Head of caudate nucleus (tissue), 42 donors: Measurements from ENCODE around the gene KANK4.
A peak's percentile ranks its signal among the peaks of the same experiment; 100 is the strongest.
"Not testable (repeated sequence)": the region's sequence is repeated elsewhere in the genome, so short reads cannot be mapped to it uniquely, and the experiment has no call there.

Experiments used
- DNase-seq, 42 donors: peaks; one replicate each; pipeline versions ENCODE4 v3.0.0 to v3.0.0-alpha.2; 2020 to 2021; ENCODE audit warnings: mixed read lengths in 7 of 42
- intact Hi-C: fragments of 100-400 bp; cut with DNase I; formaldehyde crosslinking; loops from one replicate; pipeline ENCODE4 v1.15.0; 2022

Gene KANK4

DNA sequence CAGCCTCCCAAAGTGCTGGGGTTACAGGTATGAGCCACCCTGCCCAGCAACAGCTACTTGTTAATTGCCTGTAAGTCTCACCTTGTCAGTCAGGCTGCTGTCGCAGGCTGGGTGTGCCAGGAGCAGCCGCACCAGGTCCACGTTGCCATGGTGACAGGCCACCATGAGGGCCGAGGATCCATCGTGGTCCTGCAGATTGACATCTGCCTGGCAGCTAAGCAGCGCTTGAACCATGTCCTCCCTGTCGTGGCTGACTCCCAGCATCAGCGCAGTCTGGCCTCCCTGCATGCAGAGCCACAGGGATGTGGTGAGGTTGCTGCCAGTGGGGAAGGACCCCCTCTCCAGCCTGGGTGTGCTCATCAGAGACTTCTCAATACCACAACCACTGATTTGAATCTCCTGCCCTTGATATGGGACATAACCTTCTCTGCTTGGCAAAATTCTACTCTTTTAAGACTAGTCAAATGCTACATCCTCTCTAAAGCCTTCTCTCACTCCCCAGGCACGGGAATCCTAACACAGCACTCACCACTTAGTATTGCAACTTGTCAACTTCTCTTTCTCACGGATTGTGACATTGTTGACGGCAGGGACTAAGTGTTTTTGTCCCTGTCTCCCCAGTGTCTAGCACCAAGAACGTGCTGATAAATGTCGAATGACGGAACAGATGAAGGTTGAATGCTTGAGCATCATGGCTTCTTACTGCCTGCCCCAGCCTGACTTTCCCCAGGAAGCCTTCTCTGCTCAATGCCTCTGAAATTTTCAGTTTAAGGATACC is 71.7 kb downstream of the KANK4 start:
- intact Hi-C loops: no loop called here
- peak in 4 of 42 donors; percentile 3 to 40 (median 6) for DNase-seq

- DNase-seq: no peak
- intact Hi-C loops: no loop called here
Observed at GRCh38 chr1:62245201-62245600, 74.0 kb downstream of the KANK4 start.

GRCh38 chr1:62244380-62244779 is 74.9 kb downstream of the KANK4 start:
- DNase-seq, intact Hi-C loops: not testable (repeated sequence)

DNA sequence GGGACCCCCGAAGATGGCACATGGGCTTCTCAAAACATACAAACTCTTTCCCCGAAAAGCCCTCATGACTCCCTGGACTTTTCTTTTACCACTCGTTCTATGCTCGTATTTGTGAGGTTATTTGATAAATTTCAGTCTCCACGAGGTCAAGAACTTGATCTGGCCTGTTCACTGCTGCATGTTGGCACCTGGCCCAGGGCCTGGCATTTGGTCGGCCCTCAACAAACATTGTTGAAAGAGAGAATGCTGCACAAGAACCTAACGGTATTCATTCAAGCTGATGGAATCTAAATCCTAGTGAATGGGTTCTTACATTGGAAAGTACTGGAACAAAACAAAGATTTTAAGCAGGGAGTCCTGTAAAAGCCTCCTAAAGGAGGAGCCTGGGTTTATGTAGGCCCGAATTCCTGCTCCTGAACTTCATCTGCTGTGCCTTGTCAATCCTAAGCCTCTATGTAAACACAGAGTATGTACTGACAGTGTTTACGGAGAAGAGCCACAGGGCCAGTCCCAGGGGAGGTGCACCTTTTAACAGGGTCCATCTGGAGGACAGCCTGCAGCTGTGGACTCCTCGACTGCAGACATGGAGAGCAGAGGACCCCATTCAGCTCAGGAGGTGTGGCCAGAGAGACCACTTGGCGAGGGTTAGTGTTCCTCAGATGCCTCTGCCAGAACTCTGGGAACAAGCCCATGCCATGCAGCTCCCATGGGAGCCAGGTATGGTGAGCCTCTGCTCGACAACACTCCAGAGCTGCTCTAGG is 77.7 kb downstream of the KANK4 start:
- intact Hi-C loops: no loop called here
- DNase-seq: no peak

DNA sequence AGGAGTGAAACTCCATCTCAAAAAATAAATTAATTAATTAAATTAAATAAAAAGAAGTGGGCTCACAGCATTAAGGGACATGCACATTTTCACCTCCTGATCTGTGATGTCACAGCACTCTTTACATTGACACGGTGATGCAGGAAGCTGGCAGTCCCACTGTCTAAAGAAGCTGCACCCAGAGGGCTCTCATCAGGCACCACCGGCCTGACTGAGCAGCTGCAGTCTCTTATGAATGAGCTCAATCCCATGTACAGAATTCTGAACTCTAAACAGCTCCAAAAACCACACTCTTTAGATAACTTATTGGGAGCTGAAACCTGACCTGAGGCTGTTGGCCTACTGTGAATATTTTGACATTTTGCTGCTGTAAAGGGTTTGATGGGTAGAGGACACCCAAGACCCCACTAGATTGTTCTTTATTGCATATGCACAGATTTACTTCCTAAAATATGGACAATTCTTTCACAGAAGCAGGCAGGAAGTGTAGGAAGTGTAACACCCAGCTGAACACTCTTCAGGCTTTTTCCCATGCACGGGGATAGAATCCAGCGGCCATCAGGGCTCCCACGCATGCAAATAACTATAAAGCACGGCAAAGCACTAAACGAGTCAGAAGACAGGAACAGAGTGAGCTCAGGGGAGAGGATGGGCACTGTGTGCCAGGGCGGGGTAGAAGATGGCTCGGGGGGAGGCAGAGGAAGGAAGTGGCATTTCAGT is 78.4 kb downstream of the KANK4 start:
- no peak for DNase-seq
- intact Hi-C loops: no loop called here

DNA sequence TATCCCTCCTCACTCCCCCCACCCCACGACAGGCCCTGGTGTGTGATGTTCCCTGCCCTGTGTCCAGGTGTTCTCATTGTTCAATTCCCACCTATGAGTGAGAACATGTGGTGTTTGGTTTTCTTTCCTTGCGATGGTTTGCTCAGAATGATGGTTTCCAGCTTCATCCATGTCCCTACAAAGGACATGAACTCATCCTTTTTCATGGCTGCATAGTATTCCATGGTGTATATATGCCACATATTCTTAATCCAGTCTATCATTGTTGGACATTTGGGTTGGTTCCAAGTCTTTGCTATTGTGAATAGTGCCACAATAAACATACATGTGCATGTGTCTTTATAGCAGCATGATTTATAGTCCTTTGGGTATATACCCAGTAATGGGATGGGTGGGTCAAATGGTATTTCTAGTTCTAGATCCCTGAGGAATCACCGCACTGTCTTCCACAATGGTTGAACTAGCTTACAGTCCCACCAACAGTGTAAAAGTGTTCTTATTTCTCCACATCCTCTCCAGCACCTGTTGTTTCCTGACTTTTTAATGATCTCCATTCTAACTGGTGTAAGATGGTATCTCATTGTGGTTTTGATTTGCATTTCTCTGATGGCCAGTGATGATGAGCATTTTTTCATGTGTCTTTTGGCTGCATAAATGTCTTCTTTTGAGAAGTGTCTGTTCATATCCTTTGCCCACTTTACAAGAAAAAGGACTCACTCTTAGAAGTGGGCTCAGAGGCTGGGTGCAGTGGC is 79.4 kb downstream of the KANK4 start:
- intact Hi-C loops, DNase-seq: not testable (repeated sequence)

DNA sequence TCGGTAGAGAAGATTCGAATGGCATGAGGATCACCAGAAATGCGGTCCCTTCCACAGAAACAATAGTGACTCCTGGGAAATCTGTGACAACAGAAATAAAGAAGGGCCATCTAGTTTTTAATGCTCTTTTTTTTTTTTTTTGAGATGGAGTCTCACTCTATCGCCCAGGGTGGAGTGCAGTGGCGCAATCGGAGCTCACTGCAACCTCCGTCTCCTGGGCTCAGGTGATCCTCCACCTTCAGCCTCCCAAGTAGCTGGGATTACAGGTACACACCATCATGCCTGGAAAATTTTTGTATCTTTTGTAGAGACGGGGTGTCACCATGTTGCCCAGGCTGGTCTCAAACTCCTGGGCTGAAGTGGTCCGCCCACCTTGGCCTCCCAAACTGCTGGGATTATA is 80.7 kb downstream of the KANK4 start:
- intact Hi-C loops: no loop called here
- no peak for DNase-seq

DNA sequence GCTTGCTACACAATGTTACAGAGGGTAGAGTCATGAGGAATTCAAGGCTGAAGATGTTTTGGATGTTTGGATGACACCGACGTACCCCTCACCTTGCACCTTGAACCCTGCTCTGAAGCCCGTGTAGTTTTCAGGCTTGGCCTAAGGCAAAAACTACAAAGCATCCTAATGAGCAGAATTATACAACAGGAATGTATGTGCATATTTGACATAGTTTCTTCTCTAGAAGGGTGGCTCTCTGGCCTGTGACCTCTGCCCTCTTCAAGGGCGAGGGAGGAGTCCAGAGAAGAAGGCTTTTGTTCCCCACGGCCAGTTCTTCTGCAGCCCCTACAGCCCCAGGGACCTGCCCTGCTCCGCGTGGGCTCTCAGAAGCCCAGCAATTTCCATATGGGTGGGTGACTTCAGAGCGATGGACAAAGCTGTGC is 81.3 kb downstream of the KANK4 start:
- DNase-seq: no peak
- intact Hi-C loops: no loop called here

DNA sequence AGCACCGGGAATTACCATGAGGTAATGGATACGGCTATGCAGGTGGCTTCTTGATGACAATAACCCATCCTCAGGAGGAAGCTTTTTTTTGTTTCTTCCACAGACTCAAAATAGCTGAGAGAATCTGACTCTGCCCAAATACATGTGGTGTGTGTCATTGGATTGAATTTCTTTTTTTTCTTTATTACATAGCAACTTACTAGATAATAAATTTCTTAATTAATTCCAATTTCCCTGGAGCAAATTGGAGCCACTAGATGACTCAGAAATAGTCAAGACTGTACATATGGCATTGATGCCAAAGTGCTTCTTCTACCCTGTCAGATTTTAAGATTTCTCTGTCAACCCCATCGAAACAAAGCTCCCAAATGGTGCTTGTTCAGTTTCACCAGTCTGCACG is 81.9 kb downstream of the KANK4 start:
- no peak for DNase-seq
- intact Hi-C loops: no loop called here

- no peak for DNase-seq
- intact Hi-C loops: no loop called here
Observed at GRCh38 chr1:62235576-62235975, 83.7 kb downstream of the KANK4 start.

GRCh38 chr1:62234688-62235087 is 84.5 kb downstream of the KANK4 start:
- intact Hi-C loops: no loop called here

DNA sequence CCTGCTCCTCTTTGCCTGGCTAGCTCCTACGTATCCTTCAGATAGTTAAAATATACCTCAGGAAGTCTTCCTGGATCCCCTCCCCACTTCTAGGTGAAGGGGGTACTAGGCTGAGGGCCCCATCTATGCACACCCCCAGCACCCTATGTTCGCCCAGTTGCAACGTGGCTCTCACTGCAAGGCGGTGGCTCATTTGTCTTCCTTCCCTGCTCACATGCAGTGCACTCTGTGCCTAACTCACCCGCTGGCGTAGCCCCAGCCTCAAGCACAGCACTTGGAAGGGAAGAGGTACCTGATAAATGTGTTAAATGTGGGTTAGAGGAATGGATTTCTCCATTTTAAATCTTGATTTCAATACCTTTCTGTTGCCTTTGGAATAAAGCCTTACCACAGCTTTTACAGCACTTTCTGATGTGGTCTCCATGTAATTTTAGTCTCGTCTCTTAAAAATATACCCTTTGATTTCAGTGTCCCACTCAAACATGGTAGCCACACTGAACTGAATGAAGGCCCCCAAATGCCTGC is 85.2 kb downstream of the KANK4 start:
- intact Hi-C loops: no loop called here
- no peak for DNase-seq

More at GRCh38 chr1:62234688-62235087, 84.5 kb downstream of the KANK4 start:
- DNase-seq: no peak

DNA sequence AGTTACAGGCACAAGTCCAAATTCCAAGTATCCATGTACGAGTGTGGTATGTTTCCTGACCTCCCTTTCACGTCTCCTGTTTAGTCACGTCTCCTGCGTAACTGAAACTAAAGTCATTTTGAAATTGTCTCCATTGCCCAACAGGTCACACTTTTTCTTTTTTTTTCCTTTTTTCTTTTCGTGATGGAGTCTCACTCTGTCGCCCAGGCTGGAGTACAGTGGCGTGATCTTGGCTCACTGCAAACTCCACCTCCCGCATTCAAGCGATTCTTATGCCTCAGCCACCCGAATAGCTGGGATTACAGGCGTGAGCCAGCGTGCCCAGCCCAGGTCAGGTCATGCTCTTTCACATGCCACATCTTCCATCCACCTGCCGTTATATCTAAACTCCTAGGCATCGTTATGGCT is 86.4 kb downstream of the KANK4 start:
- no peak for DNase-seq
- intact Hi-C loops: no loop called here

GRCh38 chr1:62230718-62231117 is 88.5 kb downstream of the KANK4 start:
- intact Hi-C loops: no loop called here
- DNase-seq: peak in 22 of 42 donors; percentile 5 to 56 (median 26)

DNA sequence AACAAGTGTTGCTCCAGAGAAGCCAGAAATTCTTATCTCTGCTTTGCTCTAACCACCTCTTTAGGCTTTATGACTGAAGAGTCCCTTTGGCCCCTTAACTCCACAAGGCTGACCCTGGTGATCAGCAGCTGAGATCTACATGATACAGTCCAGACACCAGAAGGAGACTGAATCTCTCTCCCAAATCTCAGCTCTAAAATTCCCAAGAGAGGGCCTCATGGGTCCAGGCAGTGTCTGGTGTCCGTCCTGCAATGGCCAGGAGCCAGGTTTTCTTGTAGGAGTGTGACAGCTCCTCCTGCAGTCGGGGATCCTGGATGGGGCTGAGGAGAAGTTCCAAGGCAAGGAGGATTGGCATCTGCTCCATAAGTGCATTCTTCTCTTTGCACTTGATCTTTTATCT is 89.3 kb downstream of the KANK4 start:
- intact Hi-C loops: no loop called here
- DNase-seq: no peak

- intact Hi-C loops: no loop called here
- DNase-seq: peak in 1 of 42 donors; percentile 27
Observed at GRCh38 chr1:62229468-62229867, 89.8 kb downstream of the KANK4 start.

- intact Hi-C loops: no loop called here
- no peak for DNase-seq
Observed at GRCh38 chr1:62228883-62229187, 90.4 kb downstream of the KANK4 start.

- no peak for DNase-seq
- intact Hi-C loops: no loop called here
Observed at GRCh38 chr1:62228136-62228882, 90.9 kb downstream of the KANK4 start.
